IMR-90 (cell line): ENCODE measurements around the gene FOXF1. TPM values are rescaled to one million over a fixed set of nuclear protein-coding genes. Genes with fewer than 3 reads are reported as not detected.

ENCODE experiments used
- ATAC-seq: fragments of 200-7000 bp; cut with Tn5 transposase; 2 replicates; pipeline ENCODE4 v1.9.1; 2020; ENCODE audit warnings: low read depth, mild to moderate bottlenecking, moderate library complexity
- BruUV-seq: library from RNA; stranded (reverse); fragments of 400-500 nt; replicated peaks from 2 replicates; lab custom pipeline; 2021; lab: Mats Ljungman, UMichigan
- CTCF ChIA-PET: fragments of 300-600 bp; formaldehyde crosslinking; extraction: SDS; loops from one replicate; lab custom pipeline; 2021; ENCODE audit warnings: antibody characterized with exemption; lab: Yijun Ruan, JAX
- POLR2A ChIA-PET: fragments of 300-600 bp; sonication (Branson Sonifier 250); formaldehyde crosslinking; loops from one replicate; lab custom pipeline; 2022; ENCODE audit warnings: antibody characterized with exemption; ENCODE audit not compliant: unreplicated experiment; lab: Charles Lee
- DNase-seq: peaks from one replicate; pipeline ENCODE4 v3.0.0; 2013
- H2AFZ ChIP-seq: replicated peaks from 2 replicates; pipeline ENCODE3; 2013; ENCODE audit warnings: low read length, mild to moderate bottlenecking; ENCODE audit not compliant: poor library complexity
- H2AK5ac ChIP-seq: 2 replicates; pipeline ENCODE4 v1.6.1; 2013; ENCODE audit warnings: low read depth, low read length, inconsistent platforms
- H2AK9ac ChIP-seq: replicated peaks from 2 replicates; pipeline ENCODE3; 2013; ENCODE audit warnings: mild to moderate bottlenecking, low read depth, low read length, moderate library complexity; ENCODE audit not compliant: poor library complexity
- H2BK120ac ChIP-seq: 2 replicates; pipeline ENCODE4 v1.6.1; 2013; ENCODE audit warnings: low read depth, low read length, inconsistent platforms
- H2BK15ac ChIP-seq: 3 replicates; pipeline ENCODE4 v1.6.1; 2013; ENCODE audit warnings: low read depth, low read length, inconsistent platforms
- H2BK20ac ChIP-seq: 2 replicates; pipeline ENCODE4 v1.6.1; 2013; ENCODE audit warnings: low read depth, mild to moderate bottlenecking, inconsistent platforms, low read length, moderate library complexity
- H2BK5ac ChIP-seq: 2 replicates; pipeline ENCODE4 v1.6.1; 2013; ENCODE audit warnings: mild to moderate bottlenecking, low read depth, low read length, inconsistent platforms; ENCODE audit not compliant: poor library complexity, severe bottlenecking
- H3K14ac ChIP-seq: replicated peaks from 2 replicates; pipeline ENCODE4 v1.6.1; 2013; ENCODE audit warnings: low read depth, low read length, inconsistent platforms
- H3K18ac ChIP-seq: 2 replicates; pipeline ENCODE4 v1.6.1; 2013; ENCODE audit warnings: low read depth, low read length, control low read depth
- H3K23ac ChIP-seq: 2 replicates; pipeline ENCODE4 v1.6.1; 2013; ENCODE audit warnings: low read depth, low read length, inconsistent platforms
- H3K27ac ChIP-seq: 2 replicates; pipeline ENCODE4 v1.5.1; 2013; ENCODE audit warnings: mild to moderate bottlenecking, control low read depth, low read length; ENCODE audit not compliant: insufficient read depth
- H3K27me3 ChIP-seq: 2 replicates; pipeline ENCODE4 v1.6.1; 2013; ENCODE audit warnings: low read length; ENCODE audit not compliant: control insufficient read depth, insufficient read depth
- H3K36me3 ChIP-seq: 2 replicates; pipeline ENCODE4 v1.6.1; 2013; ENCODE audit warnings: low read length, mixed read lengths; ENCODE audit not compliant: control insufficient read depth, insufficient read depth
- H3K4ac ChIP-seq: 2 replicates; pipeline ENCODE4 v1.6.1; 2013; ENCODE audit warnings: low read depth, low read length, inconsistent platforms
- H3K4me1 ChIP-seq: 2 replicates; pipeline ENCODE4 v1.6.1; 2013; ENCODE audit warnings: low read length, mixed read lengths; ENCODE audit not compliant: control insufficient read depth, insufficient read depth
- H3K4me2 ChIP-seq: 2 replicates; pipeline ENCODE4 v1.6.1; 2013; ENCODE audit warnings: low read depth, mild to moderate bottlenecking, control low read depth, low read length, moderate library complexity
- H3K4me3 ChIP-seq: 2 replicates; pipeline ENCODE4 v1.5.1; 2013; ENCODE audit warnings: low read depth, mild to moderate bottlenecking, control low read depth, low read length, moderate library complexity; ENCODE audit not compliant: insufficient read depth
- H3K56ac ChIP-seq: 2 replicates; pipeline ENCODE4 v1.6.1; 2013; ENCODE audit warnings: low read length, inconsistent platforms; ENCODE audit not compliant: insufficient read depth; ENCODE audit errors: extremely low read depth
- H3K79me1 ChIP-seq, 2 experiments: 2 replicates each; pipeline ENCODE4 v1.6.1; 2013; ENCODE audit warnings: low read length in 2 of 2, inconsistent platforms in 1 of 2, low read depth in 1 of 2
- H3K9ac ChIP-seq: 2 replicates; pipeline ENCODE4 v1.6.1; 2013; ENCODE audit warnings: low read depth, low read length, control low read depth
- H3K9me1 ChIP-seq: 2 replicates; pipeline ENCODE4 v1.6.1; 2013; ENCODE audit warnings: low read length, inconsistent platforms; ENCODE audit not compliant: insufficient read depth
- H3K9me3 ChIP-seq: 2 replicates; pipeline ENCODE4 v1.6.1; 2013; ENCODE audit warnings: low read length; ENCODE audit not compliant: control insufficient read depth, insufficient read depth
- H4K20me1 ChIP-seq: 2 replicates; pipeline ENCODE4 v1.6.1; 2013; ENCODE audit warnings: low read length, inconsistent platforms; ENCODE audit not compliant: insufficient read depth
- H4K5ac ChIP-seq: 2 replicates; pipeline ENCODE4 v1.6.1; 2013; ENCODE audit warnings: mild to moderate bottlenecking, low read depth, low read length, control low read depth
- H4K8ac ChIP-seq, 2 experiments: 2 replicates each; pipeline ENCODE4 v1.6.1; 2013; ENCODE audit warnings: low read depth in 2 of 2, low read length in 2 of 2, control low read depth in 1 of 2, inconsistent platforms in 1 of 2
- H4K91ac ChIP-seq: 2 replicates; pipeline ENCODE4 v1.6.1; 2013; ENCODE audit warnings: low read depth, low read length, inconsistent platforms; ENCODE audit not compliant: insufficient read depth
- BHLHE40 ChIP-seq: fragments of 150-350 bp; IDR thresholded peaks from 2 replicates; pipeline ENCODE4 v1.6.1; 2016; ENCODE audit warnings: mild to moderate bottlenecking, low read depth, low read length
- CHD1 ChIP-seq: IDR thresholded peaks from 2 replicates; pipeline ENCODE4 v1.6.1; 2012; ENCODE audit warnings: low read depth, low read length, improper control_type of control experiment
- CTCF ChIP-seq: conservative IDR thresholded peaks from 2 replicates; pipeline ENCODE4 v1.5.1; 2012; ENCODE audit warnings: mild to moderate bottlenecking, low read depth, low read length, improper control_type of control experiment
- ELK1 ChIP-seq: fragments of 150-350 bp; IDR thresholded peaks from 2 replicates; pipeline ENCODE4 v1.6.1; 2016; ENCODE audit warnings: low read depth, mild to moderate bottlenecking, low read length, moderate library complexity, borderline replicate concordance
- FOS ChIP-seq: fragments of 150-350 bp; IDR thresholded peaks from 2 replicates; pipeline ENCODE4 v1.6.1; 2016; ENCODE audit warnings: low read depth, low read length
- MAFK ChIP-seq: IDR thresholded peaks from 2 replicates; pipeline ENCODE4 v1.6.1; 2012; ENCODE audit warnings: low read depth, low read length, improper control_type of control experiment
- MAZ ChIP-seq: IDR thresholded peaks from 2 replicates; pipeline ENCODE4 v1.6.1; 2012; ENCODE audit warnings: low read depth, mild to moderate bottlenecking, low read length, improper control_type of control experiment, moderate library complexity, borderline replicate concordance
- NFE2L2 ChIP-seq: fragments of 150-350 bp; IDR thresholded peaks from 2 replicates; pipeline ENCODE4 v1.6.1; 2016; ENCODE audit warnings: low read depth, mild to moderate bottlenecking, low read length
- RAD21 ChIP-seq: IDR thresholded peaks from 2 replicates; pipeline ENCODE4 v1.6.1; 2012; ENCODE audit warnings: low read length, improper control_type of control experiment
- RCOR1 ChIP-seq: IDR thresholded peaks from 2 replicates; pipeline ENCODE4 v1.6.1; 2012; ENCODE audit warnings: mild to moderate bottlenecking, low read length, improper control_type of control experiment; ENCODE audit not compliant: insufficient replicate concordance
- RFX5 ChIP-seq: IDR thresholded peaks from 2 replicates; pipeline ENCODE4 v1.8.0; 2012; ENCODE audit warnings: low read depth, mild to moderate bottlenecking, low read length, moderate library complexity
- SMC3 ChIP-seq: fragments of 150-350 bp; IDR thresholded peaks from 2 replicates; pipeline ENCODE4 v1.6.1; 2016; ENCODE audit warnings: low read depth, mild to moderate bottlenecking, antibody characterized with exemption, low read length, moderate library complexity
- USF2 ChIP-seq: fragments of 150-350 bp; IDR thresholded peaks from 2 replicates; pipeline ENCODE4 v1.6.1; 2017; ENCODE audit warnings: mild to moderate bottlenecking, antibody characterized with exemption, low read length, low read depth
- WGBS, 2 experiments: methylation state at CpG; one replicate each; pipeline versions ENCODE4 v1.1.5 to v1.1.7; 2013; ENCODE audit warnings: missing lambda C conversion rate in 2 of 2; ENCODE audit not compliant: insufficient read length in 1 of 2; ENCODE audit errors: extremely low coverage in 2 of 2; 5-methylcytosine and 5-hydroxymethylcytosine counted together
- dilution Hi-C: fragments of 300-500 bp; cut with HindIII; formaldehyde crosslinking; loops from one replicate; pipeline ENCODE4 v1.14.3; 2018; ENCODE audit warnings: low sequenced_read_pairs; ENCODE audit not compliant: unreplicated experiment
- in situ Hi-C: fragments of 300-500 bp; cut with MboI; formaldehyde crosslinking; loops from 3 replicates; pipeline ENCODE4 v1.14.3; 2019; ENCODE audit warnings: low sequenced_read_pairs, inconsistent platforms, mixed read lengths
- intact Hi-C: fragments of 100-400 bp; cut with micrococcal nuclease; formaldehyde crosslinking; loops from 2 replicates; pipeline ENCODE4 v1.10.0; 2022
- polyA plus RNA-seq, 3 experiments: library from polyadenylated mRNA; depleted of rRNA; stranded (reverse); fragments of >200 nt; gene quantifications; 2 replicates each; pipeline ENCODE4 v1.2.3, GENCODE V29; 2012; ENCODE audit warnings: low replicate concordance in 1 of 3
- total RNA-seq: library from RNA; depleted of rRNA; stranded (reverse); fragments of >200 nt; gene quantifications from 2 replicates; pipeline ENCODE4 v1.2.3, GENCODE V29; 2012

Gene FOXF1
- total and polyA plus RNA-seq, 2 of the 4 experiments (the other 2 are of a cell fraction), result 2.7 to 33.0 TPM

- Histone ChIP-seq H2BK120ac (peak overlapping the region; percentile 80), H3K18ac (peak overlapping the region; percentile 39; the same call in 1 of the 2 replicates), H2BK5ac (peak overlapping the region; percentile 99), H2BK15ac (0 out of 3 replicates have a peak overlapping the region, but pooled peaks have one; percentile 34), H3K23ac (peak overlapping the region; percentile 94; the same call in 1 of the 2 replicates), H3K4me2 (peak overlapping the region; percentile 96), H3K4me1 (peaks cover 46% of the 10 kb centered on the region), H3K27ac (peak overlapping the region; percentile 100), H3K4ac (peak overlapping the region; percentile 97), H2AK9ac (peak overlapping the region; percentile 8), H3K27me3 (no peaks in the 10 kb centered on the region), H4K8ac (peak overlapping the region; percentile 49 to 73; a peak in 3 of 4 replicates), H3K79me1 (peaks cover 0 to 29% of the 10 kb centered on the region in 2 experiments; a peak in 2 of 4 replicates), H3K9ac (peak overlapping the region; percentile 98), H2AFZ (no peak overlapping the region), H2AK5ac (peak overlapping the region; percentile 97), H2BK20ac (peak overlapping the region; percentile 87), H3K56ac (peak overlapping the region; percentile 24; the same call in 1 of the 2 replicates), H3K36me3 (peaks cover 74% of the 10 kb centered on the region), H4K20me1 (peaks cover 61% of the 10 kb centered on the region), H4K91ac (peak overlapping the region; percentile 94), H3K9me3 (no peaks in the 10 kb centered on the region), H3K4me3 (no peak overlapping the region), H3K9me1 (peaks cover 20% of the 10 kb centered on the region), H4K5ac (peak overlapping the region; percentile 63), H3K14ac (0 out of 2 replicates have a peak overlapping the region, but pooled peaks have one; percentile 33)
- CTCF ChIA-PET, result no interaction called here
- POLR2A ChIA-PET, result interaction anchor here (0.5 to 0.6 kb wide), 2 partner anchors 10 to 637 kb away, joined by 3 read pairs; no protein-coding TSS in a partner anchor
- no CpG with 5 or more reads among the region's 6 CpGs for WGBS, 2 experiments
- BruUV-seq, result no TSS peak
- in situ Hi-C loops, result no loop called here
- TF ChIP-seq CHD1 (no peak), FOS (no peak), ELK1 (no peak), RCOR1 (no peak), CTCF (no peak), USF2 (no peak), RAD21 (no peak), NFE2L2 (no peak), BHLHE40 (no peak), RFX5 (no peak), SMC3 (no peak), MAZ (no peak), MAFK (no peak)
- dilution Hi-C loops, result no loop called here
- ATAC-seq (no peak), DNase-seq (no peak)
- intact Hi-C loops, result loop anchor here (2.0 to 10.0 kb wide), 2 partner anchors 161 to 349 kb away; no protein-coding TSS in a partner anchor
Observed at GRCh38 chr16:86503830-86504229, 6.5 kb upstream of the FOXF1 start.
